ENCODE results near the gene STON1.

The STON1 gene

DNA sequence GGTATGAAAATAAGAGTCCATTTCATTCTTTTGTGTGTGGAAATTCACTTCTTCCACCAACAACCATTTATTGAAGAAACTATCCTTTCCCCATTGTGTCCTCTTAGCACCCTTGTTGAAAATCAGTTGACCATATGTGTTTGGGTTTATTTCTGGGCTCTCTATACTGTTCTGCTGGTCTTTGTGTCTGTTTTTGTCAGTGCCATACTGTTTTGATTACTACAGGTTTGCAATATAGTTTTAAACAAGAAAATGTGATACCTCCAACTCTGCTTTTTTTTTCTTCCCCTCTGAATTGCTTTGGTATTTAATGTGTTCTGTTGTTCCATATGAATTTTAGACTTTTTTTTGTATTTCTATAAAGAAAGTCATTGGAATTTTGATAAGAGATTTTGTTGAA is 96.1 kb downstream of the STON1 start:
- DNase-seq (ENCODE audit: low read depth) = no peak
- TF ChIP-seq, protein P1, sequence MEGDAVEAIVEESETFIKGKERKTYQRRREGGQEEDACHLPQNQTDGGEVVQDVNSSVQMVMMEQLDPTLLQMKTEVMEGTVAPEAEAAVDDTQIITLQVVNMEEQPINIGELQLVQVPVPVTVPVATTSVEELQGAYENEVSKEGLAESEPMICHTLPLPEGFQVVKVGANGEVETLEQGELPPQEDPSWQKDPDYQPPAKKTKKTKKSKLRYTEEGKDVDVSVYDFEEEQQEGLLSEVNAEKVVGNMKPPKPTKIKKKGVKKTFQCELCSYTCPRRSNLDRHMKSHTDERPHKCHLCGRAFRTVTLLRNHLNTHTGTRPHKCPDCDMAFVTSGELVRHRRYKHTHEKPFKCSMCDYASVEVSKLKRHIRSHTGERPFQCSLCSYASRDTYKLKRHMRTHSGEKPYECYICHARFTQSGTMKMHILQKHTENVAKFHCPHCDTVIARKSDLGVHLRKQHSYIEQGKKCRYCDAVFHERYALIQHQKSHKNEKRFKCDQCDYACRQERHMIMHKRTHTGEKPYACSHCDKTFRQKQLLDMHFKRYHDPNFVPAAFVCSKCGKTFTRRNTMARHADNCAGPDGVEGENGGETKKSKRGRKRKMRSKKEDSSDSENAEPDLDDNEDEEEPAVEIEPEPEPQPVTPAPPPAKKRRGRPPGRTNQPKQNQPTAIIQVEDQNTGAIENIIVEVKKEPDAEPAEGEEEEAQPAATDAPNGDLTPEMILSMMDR (IDR thresholded peaks at IDR 0.05; ENCODE audit: low read depth, low read length, missing control alignments) = no peak
- H3K4me3 ChIP-seq (ENCODE audit: low read depth, low read length) = no peak overlapping the region

DNA sequence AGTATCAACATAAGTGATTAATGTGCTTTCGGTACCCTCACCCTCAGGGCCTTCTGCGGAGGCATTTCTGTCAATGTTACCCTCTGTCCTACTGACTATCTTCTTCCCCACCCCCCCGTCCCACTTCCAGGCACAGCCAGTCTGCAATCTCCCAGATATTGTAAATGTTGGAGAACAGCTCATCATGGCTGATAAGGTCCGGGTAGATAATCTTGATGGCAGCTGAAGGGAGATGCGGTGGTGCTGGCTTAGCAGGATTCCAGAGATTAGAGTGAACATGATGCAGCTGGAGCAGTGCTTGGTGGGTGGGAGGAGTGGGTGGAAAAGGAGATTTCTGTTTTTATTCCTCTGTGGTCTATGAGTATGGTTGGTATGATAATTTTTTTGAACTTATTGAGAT is 103.2 kb downstream of the STON1 start:
- TF ChIP-seq, protein P1 (IDR thresholded peaks at IDR 0.05; ENCODE audit: low read depth, low read length, missing control alignments) = no peak
- no peak overlapping the region for H3K4me3 ChIP-seq (ENCODE audit: low read depth, low read length)
- DNase-seq (ENCODE audit: low read depth) = no peak

DNA sequence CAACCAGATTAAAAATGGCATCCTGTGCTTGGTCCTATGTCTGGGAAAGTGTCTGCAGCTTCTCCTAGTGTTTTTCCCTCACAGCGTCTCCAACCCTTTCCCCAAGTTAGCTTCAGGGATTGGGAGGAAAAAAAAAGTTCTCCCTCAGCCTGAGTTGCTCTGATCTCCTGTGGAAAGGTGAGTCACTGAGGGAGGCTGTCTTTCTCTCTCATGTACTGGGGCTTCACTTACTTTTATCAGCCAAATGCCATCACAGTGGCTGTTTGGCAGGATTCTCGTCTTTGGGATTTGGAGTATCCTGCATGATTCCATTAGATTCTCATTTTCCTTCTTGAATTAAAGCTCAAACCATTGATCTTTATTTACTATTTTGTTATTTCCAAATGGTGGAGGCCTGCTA is 105.8 kb downstream of the STON1 start:
- TF ChIP-seq, protein P1 (IDR thresholded peaks at IDR 0.05; ENCODE audit: low read depth, low read length, missing control alignments) = no peak
- H3K4me3 ChIP-seq (ENCODE audit: low read depth, low read length) = no peak overlapping the region
- no peak for DNase-seq (ENCODE audit: low read depth)

DNA sequence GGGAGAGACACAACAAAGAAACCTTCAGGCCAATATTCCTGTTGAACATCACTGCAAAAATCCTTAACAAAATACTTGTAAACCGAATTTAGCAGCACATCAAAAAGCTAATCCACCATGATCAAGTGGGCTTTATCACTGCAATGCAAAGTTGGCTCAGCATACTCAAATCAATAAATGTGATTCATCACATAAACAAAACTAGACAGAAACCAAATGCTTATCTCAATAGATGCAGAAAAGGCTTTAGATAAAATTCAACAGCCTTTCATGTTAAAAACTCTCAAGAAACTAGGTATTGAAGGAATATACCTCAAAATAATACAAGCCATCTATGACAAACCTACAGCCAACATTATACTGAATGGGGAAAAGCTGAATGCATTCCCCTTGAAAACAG is 108.3 kb downstream of the STON1 start:
- TF ChIP-seq, protein P1 (IDR thresholded peaks at IDR 0.05; ENCODE audit: low read depth, low read length, missing control alignments) = no peak
- no peak for DNase-seq (ENCODE audit: low read depth)
- H3K4me3 ChIP-seq (ENCODE audit: low read depth, low read length) = no peak overlapping the region
